Keratinocyte (primary cell): ENCODE results near the gene DCDC2. TPM values are rescaled to one million over a fixed set of nuclear protein-coding genes. Genes with fewer than 3 reads are reported as not detected.

Source experiments
- DNase-seq: peaks from one replicate; pipeline ENCODE4 v3.0.0-alpha.2; 2011; ENCODE audit warnings: low read depth, missing footprints, low spot score
- FAIRE-seq: peaks from 2 replicates; lab custom pipeline; 2011; peaks lifted over from hg19 to GRCh38; lab: Jason Lieb, UNC
- H2AFZ ChIP-seq: 2 replicates; pipeline ENCODE4 v1.6.0; 2012; ENCODE audit warnings: low read length, control low read depth, inconsistent platforms; ENCODE audit not compliant: control insufficient read depth
- H3K27ac ChIP-seq: 2 replicates; pipeline ENCODE4 v1.5.1; 2011; ENCODE audit warnings: low read length; ENCODE audit not compliant: control insufficient read depth, insufficient read depth
- H3K27me3 ChIP-seq: 3 replicates; pipeline ENCODE4 v1.6.0; 2011; ENCODE audit warnings: low read length; ENCODE audit not compliant: control insufficient read depth, insufficient read depth; ENCODE audit errors: extremely low read depth
- H3K36me3 ChIP-seq, 2 experiments: 2 replicates in 1 of 2; 3 replicates in 1 of 2; pipeline ENCODE4 v1.5.1; 2011; ENCODE audit warnings: low read length in 2 of 2, mild to moderate bottlenecking in 1 of 2; ENCODE audit not compliant: control insufficient read depth in 2 of 2, insufficient read depth in 2 of 2; ENCODE audit errors: extremely low read depth in 1 of 2
- H3K4me1 ChIP-seq: 3 replicates; pipeline ENCODE4 v1.5.1; 2011; ENCODE audit warnings: low read length; ENCODE audit not compliant: control insufficient read depth, insufficient read depth; ENCODE audit errors: extremely low read depth
- H3K4me2 ChIP-seq: 3 replicates; pipeline ENCODE4 v1.6.0; 2011; ENCODE audit warnings: low read depth, low read length; ENCODE audit not compliant: control insufficient read depth, insufficient read depth; ENCODE audit errors: extremely low read depth
- H3K4me3 ChIP-seq, 3 experiments: fragments of 200-600 bp in 1 of 3; sonication (generic) in 1 of 3; 2 replicates in 2 of 3; 3 replicates in 1 of 3; pipeline ENCODE4 v1.5.1; 2011 to 2016; ENCODE audit warnings: low read length in 3 of 3, mild to moderate bottlenecking in 3 of 3, control low read depth in 2 of 3, inconsistent platforms in 1 of 3, low read depth in 1 of 3, mixed read lengths in 1 of 3, mixed run types in 1 of 3, moderate library complexity in 1 of 3; ENCODE audit not compliant: control insufficient read depth in 2 of 3, insufficient read depth in 2 of 3; ENCODE audit errors: extremely low read depth in 1 of 3
- H3K79me2 ChIP-seq: 2 replicates; pipeline ENCODE4 v1.6.0; 2012; ENCODE audit warnings: low read length; ENCODE audit not compliant: control insufficient read depth, insufficient read depth
- H3K9ac ChIP-seq: 3 replicates; pipeline ENCODE4 v1.6.0; 2011; ENCODE audit warnings: low read length; ENCODE audit not compliant: control insufficient read depth, insufficient read depth; ENCODE audit errors: extremely low read depth
- H3K9me1 ChIP-seq: 3 replicates; pipeline ENCODE4 v1.6.0; 2011; ENCODE audit warnings: low read length; ENCODE audit not compliant: control insufficient read depth, insufficient read depth; ENCODE audit errors: extremely low read depth
- H3K9me3 ChIP-seq: 2 replicates; pipeline ENCODE4 v1.5.1; 2012; ENCODE audit warnings: low read depth, low read length; ENCODE audit not compliant: control insufficient read depth
- H4K20me1 ChIP-seq: 3 replicates; pipeline ENCODE4 v1.6.0; 2011; ENCODE audit warnings: low read length; ENCODE audit not compliant: control insufficient read depth, insufficient read depth; ENCODE audit errors: extremely low read depth
- CTCF ChIP-seq, 3 experiments: IDR thresholded peaks in 1 of 3; conservative IDR thresholded peaks in 1 of 3; optimal IDR thresholded peaks in 1 of 3; 2 replicates in 2 of 3; 3 replicates in 1 of 3; pipeline versions ENCODE3 to v1.5.1; 2011; ENCODE audit warnings: low read length in 3 of 3, mild to moderate bottlenecking in 3 of 3, moderate library complexity in 2 of 3, control low read depth in 1 of 3, inconsistent platforms in 1 of 3; ENCODE audit not compliant: insufficient read depth in 2 of 3; ENCODE audit errors: extremely low read depth in 1 of 3
- EZH2 ChIP-seq: IDR thresholded peaks from one replicate; pipeline ENCODE4 v1.6.1; 2012; ENCODE audit warnings: inconsistent platforms, mild to moderate bottlenecking, low read length, moderate library complexity
- dilution Hi-C: fragments of 300-500 bp; cut with MboI; formaldehyde crosslinking; loops from one replicate; pipeline ENCODE4 v1.7.0; 2020; ENCODE audit warnings: low sequenced_read_pairs; ENCODE audit not compliant: extremely low pct_ligation_motif_present
- polyA plus RNA-seq, 5 experiments: library from polyadenylated mRNA; depleted of rRNA in 3 of 5; stranded (reverse) in 3 of 5; stranded (forward) in 1 of 5; unstranded in 1 of 5; fragments of >200 nt; gene quantifications; 1 replicate in 1 of 5; 2 replicates in 3 of 5; 3 replicates in 1 of 5; pipeline versions ENCODE4 v1.2.1 to v1.2.3, GENCODE V29; 2011 to 2012; ENCODE audit warnings: missing spikeins in 2 of 5, low read depth in 1 of 5, low replicate concordance in 1 of 5

The DCDC2 gene
- polyA plus RNA-seq, 1 donor (not counting 4 experiments of a cell fraction or from before 2014, with no cell fraction given), result 0.10 TPM

- dilution Hi-C loops, result no loop called here
- Histone ChIP-seq H3K9ac (no peak overlapping the region), H3K4me3 (no peak overlapping the region), H3K9me3 (no peaks in the 10 kb centered on the region), H3K27me3 (no peaks in the 10 kb centered on the region), H3K9me1 (no peaks in the 10 kb centered on the region), H2AFZ (no peak overlapping the region), H3K27ac (no peak overlapping the region), H3K36me3 (no peaks in the 10 kb centered on the region), H3K4me2 (no peak overlapping the region), H4K20me1 (no peaks in the 10 kb centered on the region), H3K79me2 (no peaks in the 10 kb centered on the region), H3K4me1 (peaks cover 3% of the 10 kb centered on the region)
- FAIRE-seq (no peak), DNase-seq (no peak)
- no peak for TF ChIP-seq EZH2
- no peak for TF ChIP-seq CTCF (optimal IDR thresholded peaks at IDR 0.05 in 1 of 3, IDR thresholded peaks at IDR 0.05 in 1 of 3, conservative IDR thresholded peaks at IDR 0.05 in 1 of 3; ENCODE audit: extremely low read depth in 1 of 3, insufficient read depth in 2 of 3, low read length in 3 of 3)
Observed at GRCh38 chr6:24344976-24345375, 12.9 kb downstream of the DCDC2 start.

GRCh38 chr6:24340998-24341938 lies 16.6 kb downstream of the DCDC2 start:
- Histone ChIP-seq H3K9me3 (no peaks in the 10 kb centered on the region), H2AFZ (no peak overlapping the region), H3K4me1 (peaks cover 4% of the 10 kb centered on the region), H3K9ac (no peak overlapping the region), H3K9me1 (no peaks in the 10 kb centered on the region), H3K79me2 (no peaks in the 10 kb centered on the region), H3K27ac (no peak overlapping the region), H3K27me3 (no peaks in the 10 kb centered on the region), H4K20me1 (no peaks in the 10 kb centered on the region), H3K36me3 (no peaks in the 10 kb centered on the region), H3K4me3 (no peak overlapping the region), H3K4me2 (no peak overlapping the region)
- TF ChIP-seq EZH2, result no peak
- TF ChIP-seq CTCF (optimal IDR thresholded peaks at IDR 0.05 in 1 of 3, IDR thresholded peaks at IDR 0.05 in 1 of 3, conservative IDR thresholded peaks at IDR 0.05 in 1 of 3; ENCODE audit: extremely low read depth in 1 of 3, insufficient read depth in 2 of 3, low read length in 3 of 3), result no peak
- dilution Hi-C loops, result no loop called here
- no peak for DNase-seq
- no peak for FAIRE-seq
